Fibroblast of skin of scalp (primary cell): ENCODE measurements around the gene ZFYVE19.

Experiments used
- DNase-seq: peaks from one replicate; pipeline ENCODE4 v3.0.0-alpha.2; 2013

The ZFYVE19 gene

DNA sequence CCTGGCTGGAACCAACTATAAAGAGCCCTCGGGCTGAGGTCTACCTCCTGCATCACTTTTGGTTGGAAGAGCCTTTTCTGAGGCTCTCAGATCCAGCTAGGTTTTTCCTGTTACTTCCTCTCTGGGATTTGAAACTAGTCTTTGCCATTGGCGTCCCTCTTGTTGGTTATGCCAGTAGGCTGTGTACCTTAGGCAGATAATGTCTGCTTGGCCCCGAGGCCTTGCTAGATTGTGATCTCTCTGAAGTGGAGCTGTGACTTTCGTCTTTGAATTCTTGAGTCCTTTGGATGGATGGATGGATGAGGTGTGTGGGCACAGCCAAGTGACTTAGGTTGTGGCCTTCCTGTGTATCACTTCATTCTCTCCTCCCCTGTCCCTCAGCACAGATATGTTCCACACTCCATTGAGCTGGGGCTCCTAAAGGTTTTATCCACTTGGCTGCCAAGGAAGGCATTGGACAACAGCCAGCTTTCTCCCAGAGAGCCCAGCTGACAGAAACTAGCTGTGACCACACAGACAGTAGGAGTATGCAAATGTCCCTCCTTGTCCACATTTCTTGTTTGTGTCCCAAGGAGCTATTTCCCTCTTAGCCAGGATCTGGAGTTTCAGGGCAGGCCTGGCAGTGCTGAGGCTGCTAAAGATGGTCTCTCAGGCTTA lies 8.3 kb downstream of the ZFYVE19 start:
- DNase-seq = no peak

DNA sequence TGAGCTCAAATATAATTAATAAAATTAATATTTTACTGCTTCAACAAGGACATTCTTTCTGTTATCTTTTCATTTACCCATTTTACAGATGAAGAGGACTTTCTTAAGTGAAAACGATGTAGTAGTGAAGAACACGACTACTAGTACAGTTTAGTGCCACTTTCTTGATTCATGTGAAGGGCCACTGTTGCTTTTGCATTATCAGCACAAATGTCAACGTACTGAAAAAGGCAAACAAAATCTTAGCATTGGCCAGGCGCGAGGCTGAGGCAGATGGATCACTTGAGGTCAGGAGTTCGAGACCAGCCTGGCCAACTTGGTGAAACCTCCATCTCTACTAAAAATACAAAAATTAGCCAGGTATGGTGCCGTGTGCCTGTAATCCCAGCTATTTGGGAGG lies 12.2 kb downstream of the ZFYVE19 start:
- no peak for DNase-seq

DNA sequence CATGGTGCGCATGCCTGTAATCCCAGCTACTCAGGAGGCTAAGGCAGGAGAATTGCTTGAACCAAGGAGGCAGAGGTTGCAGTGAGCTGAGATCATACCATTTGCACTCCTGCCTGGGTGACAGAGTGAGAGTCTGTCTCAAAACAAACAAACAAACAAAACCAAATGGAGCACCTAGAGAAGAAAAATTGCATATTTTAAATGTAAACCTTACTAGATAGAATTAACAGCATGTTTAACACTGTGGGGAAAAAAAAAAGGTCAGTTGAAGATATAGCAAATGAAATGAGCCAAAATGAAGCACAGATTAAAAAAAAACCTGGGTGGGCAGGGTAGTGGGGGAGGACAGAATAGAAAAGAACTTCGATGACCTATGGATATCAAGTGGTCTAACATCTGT lies 14.3 kb downstream of the ZFYVE19 start:
- no peak for DNase-seq

GRCh38 chr15:40823572-40824343 lies 16.9 kb downstream of the ZFYVE19 start:
- no peak for DNase-seq

GRCh38 chr15:40825661-40826422 lies 19.0 kb downstream of the ZFYVE19 start:
- DNase-seq = no peak

DNA sequence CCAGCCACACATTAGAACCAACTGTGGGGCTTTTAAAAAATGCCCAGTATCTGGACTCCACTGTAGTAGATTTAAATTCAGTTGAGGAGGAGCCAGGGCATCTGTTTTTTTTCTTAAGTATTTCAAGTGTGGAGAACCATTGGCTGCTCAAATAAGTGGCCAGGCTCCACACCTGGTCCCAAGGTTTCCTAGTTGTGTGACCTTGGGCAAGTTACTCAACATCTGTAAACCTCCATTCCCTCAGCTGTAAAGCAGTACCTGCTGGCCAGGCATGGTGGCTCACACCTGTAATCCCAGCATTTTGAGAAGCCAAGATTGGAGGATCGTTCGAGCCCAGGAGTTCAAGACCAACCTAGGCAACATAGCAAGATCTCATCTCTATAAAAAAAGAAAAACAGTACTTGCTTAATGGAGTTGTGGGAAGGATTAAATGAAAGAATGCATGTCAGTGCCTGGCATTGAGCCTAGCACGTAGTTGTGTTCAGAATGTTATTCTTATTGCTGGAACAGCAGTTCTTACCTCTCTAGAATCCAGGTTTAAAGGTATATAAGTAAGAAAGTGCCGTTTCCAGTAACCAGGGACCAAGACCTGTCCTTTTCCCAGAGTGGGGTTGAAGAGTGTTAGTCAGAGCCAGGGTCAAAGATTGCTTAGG lies 19.7 kb downstream of the ZFYVE19 start:
- DNase-seq = no peak

DNA sequence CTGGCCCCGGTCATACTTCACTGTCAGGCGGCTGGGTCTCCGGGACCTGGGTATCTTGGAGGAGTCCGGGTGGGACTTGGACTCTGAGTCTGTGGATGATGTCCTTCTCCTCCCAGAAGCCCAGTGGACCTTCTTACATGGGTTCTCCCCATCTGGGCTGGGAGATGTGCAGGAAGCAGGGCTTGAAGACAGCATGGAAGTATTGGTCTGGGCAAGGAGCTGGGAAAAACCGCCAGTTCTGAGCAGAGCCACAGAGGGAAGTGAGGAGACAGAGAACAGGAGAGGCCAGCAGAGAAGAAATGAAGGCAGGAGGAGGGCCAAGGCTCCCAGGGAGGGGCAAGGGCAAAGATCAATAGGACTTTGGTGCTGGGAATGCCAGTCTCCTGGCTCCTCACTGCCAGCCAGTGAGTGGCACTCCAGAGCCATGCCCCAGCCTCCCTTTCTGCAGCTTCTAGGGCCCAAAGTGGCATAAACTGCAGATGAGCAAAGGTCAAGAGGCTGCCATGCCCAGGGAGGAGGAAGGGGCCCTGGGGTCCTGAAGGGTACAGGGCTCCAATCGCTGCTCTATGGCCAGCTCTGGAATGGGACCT lies 21.7 kb downstream of the ZFYVE19 start, which contains the start of gene PPP1R14D:
PPP1R14D (minus strand) TSS at position 262 of the 590 bp plus-strand sequence; CDS start at position 195, 67 bp downstream.
- no peak for DNase-seq

GRCh38 chr15:40829115-40829514 lies 22.2 kb downstream of the ZFYVE19 start:
- no peak for DNase-seq

- no peak for DNase-seq
Observed at GRCh38 chr15:40830884-40831283, 24.0 kb downstream of the ZFYVE19 start.

- DNase-seq = no peak
Observed at GRCh38 chr15:40831861-40832260, 25.0 kb downstream of the ZFYVE19 start.

GRCh38 chr15:40832903-40833302 lies 26.0 kb downstream of the ZFYVE19 start:
- no peak for DNase-seq

DNA sequence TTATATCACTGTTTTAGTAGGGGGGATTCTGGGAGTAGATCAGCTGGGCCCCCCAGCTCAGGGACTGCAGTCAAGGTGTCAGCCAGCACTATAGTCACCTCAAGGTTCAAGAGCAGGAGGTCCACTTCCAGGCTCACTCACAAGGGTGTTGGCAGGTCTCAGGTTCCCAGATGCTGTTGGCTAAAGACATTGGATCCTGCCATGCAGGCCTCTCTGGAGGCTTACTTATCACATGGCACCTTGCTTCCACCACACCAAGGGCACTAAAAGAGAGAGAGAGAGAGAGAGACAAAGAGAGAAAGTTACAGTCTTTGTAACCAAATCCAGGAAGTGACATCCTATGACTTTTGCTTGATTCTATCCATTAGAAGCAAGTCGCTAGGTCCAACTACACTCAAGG lies 29.1 kb downstream of the ZFYVE19 start:
- DNase-seq = no peak

DNA sequence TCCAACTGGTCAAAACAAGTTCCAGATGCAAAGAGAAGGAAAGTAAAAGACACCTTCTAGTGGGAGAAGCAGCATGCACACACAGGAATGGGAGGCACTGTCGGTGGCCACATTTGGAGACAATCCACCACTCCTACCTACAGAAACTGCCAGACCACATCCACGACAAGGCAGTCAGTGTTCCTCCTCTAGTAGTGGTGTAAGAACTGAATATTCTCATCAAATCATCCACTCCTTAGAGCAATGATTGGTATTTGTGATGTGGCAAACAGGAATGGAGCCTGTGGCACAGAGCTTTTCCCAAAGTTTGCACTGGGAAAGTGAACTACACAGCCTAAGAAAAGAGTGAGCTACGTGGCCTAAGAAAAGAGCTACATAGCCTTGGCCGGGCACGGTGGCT lies 31.9 kb downstream of the ZFYVE19 start:
- no peak for DNase-seq

GRCh38 chr15:40841741-40842140 lies 34.9 kb downstream of the ZFYVE19 start:
- DNase-seq = no peak

DNA sequence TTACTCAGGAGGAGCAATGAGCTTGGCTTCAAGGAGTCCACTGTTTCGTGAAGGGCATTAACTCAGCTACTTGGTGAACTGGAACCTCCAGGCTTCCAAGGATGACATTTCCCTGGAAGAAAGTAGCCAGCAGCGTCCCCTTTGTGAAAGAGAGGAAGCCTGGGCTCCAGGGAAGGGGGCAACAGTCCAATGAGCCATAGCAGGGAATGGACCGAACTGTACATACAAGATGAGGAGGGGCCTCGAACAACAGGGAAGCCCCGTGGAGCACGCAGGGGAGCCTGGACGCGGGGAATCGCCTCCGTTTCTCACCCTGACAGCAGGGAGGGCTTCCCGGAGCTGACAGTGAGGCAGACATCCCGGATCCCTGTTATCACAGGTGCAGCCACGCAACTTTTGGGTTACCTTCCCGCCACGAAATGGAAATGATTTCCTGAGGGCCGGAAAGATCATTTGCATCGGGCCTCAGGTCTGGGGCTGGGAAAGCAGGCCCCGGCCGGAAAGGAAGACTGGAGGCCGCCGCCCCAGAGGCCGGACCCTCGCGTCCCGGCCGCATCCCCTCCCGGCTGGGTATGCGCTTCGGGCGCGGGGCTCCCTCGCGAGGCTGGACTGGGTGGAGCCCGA lies 36.5 kb downstream of the ZFYVE19 start:
- no peak for DNase-seq

DNA sequence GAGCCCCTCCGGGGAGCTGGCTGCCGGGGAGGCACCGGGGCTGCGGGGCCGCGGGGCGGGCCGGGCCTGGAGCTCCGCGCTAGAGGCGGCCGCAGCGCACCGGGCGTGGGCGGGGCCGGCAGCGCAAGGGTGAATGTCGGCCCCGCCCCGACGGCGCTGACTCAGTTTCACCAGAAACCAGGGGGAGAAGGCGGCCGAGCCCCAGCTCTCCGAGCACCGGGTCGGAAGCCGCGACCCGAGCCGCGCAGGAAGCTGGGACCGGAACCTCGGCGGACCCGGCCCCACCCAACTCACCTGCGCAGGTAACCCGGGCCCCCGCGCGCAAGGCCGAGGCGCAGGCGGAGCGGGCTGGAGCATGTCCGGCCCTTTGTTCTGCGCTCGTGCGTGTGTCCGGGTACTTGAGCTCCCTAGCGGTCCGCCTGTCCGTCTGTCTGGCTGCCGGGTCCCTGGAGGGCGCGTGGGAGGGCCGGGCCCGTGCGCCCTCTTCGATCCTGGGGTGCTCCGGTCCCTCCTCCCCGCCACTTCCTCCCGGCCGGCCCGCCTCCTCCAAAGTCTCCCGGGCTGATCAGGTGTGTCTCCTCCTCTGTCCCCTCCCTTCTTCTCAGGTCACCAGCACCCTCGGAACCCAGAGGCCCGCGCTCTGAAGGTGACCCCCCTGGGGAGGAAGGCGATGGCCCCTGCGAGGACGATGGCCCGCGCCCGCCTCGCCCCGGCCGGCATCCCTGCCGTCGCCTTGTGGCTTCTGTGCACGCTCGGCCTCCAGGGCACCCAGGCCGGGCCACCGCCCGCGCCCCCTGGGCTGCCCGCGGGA lies 37.2 kb downstream of the ZFYVE19 start, which contains the start of gene SPINT1:
SPINT1 (plus strand) TSS at position 164 of the 811 bp plus-strand sequence; CDS start at position 671, 507 bp downstream.
- DNase-seq = no peak

- DNase-seq = no peak
Observed at GRCh38 chr15:40844696-40845030, 37.8 kb downstream of the ZFYVE19 start.

- DNase-seq = no peak
Observed at GRCh38 chr15:40845036-40845435, 38.1 kb downstream of the ZFYVE19 start.

DNA sequence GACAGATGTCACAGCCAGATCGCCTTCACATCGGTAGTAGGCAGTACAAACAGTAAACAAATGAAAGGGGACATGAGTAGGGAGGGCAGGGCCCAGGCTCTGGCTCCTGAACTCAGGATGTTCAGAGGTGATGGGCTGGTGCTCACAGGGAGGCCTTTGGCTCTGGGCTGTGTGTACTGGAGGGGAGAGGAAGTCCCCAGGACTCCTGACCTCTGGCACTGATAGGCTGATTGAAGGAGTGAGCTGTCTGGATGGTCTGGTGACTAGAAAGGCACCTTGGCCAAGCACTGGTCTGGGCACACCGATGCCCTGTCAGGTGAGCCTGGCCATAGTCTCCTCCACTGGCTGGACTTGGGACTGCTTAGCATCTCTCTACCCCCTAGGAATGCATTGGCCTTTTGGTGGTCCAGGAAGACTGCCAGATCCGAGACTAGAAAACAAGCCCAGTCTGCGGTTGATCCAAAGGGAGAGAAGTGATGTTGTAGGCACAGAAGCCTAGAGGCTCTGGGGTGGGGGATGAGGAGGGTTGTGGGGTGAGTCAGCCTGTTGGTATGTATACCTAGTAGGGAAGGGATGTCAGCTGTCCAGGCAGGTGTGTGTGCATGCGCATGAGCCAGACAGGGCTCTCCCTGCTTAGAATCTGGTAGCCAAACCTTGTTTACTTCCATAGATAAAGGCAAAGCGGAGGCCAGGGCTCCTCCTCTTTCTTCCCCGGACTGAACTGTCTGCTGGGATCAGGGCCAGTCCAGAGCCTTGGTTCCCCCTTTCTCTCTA lies 38.8 kb downstream of the ZFYVE19 start:
- DNase-seq = no peak

- no peak for DNase-seq
Observed at GRCh38 chr15:40846841-40847222, 39.9 kb downstream of the ZFYVE19 start.
